ENCODE data around the gene UNC13D.

The UNC13D gene

GRCh38 chr17:75823257-75824041 is 20.8 kb downstream of the UNC13D start:
- no peak for TF ChIP-seq GATA2 (IDR thresholded peaks at IDR 0.05; ENCODE audit: low read depth, low read length)

- no peak for TF ChIP-seq GATA3 (IDR thresholded peaks at IDR 0.05; ENCODE audit: low read depth, low read length)
- no peak for TF ChIP-seq GATA2 (IDR thresholded peaks at IDR 0.05; ENCODE audit: low read depth, low read length)
Measured at GRCh38 chr17:75822800-75823166, 21.4 kb downstream of the UNC13D start.

- TF ChIP-seq GATA3 (IDR thresholded peaks at IDR 0.05; ENCODE audit: low read depth, low read length) (no peak), GATA2 (IDR thresholded peaks at IDR 0.05; ENCODE audit: low read depth, low read length) (no peak)
Measured at GRCh38 chr17:75822119-75822799, 21.9 kb downstream of the UNC13D start.

GRCh38 chr17:75821552-75821951 is 22.7 kb downstream of the UNC13D start:
- TF ChIP-seq GATA2 (IDR thresholded peaks at IDR 0.05; ENCODE audit: low read depth, low read length), result no peak
- no peak for TF ChIP-seq GATA3 (IDR thresholded peaks at IDR 0.05; ENCODE audit: low read depth, low read length)

- TF ChIP-seq GATA2 (IDR thresholded peaks at IDR 0.05; ENCODE audit: low read depth, low read length) (no peak), GATA3 (IDR thresholded peaks at IDR 0.05; ENCODE audit: low read depth, low read length) (no peak)
Measured at GRCh38 chr17:75820094-75821080, 23.8 kb downstream of the UNC13D start.

- TF ChIP-seq GATA2 (IDR thresholded peaks at IDR 0.05; ENCODE audit: low read depth, low read length), result no peak
Measured at GRCh38 chr17:75819678-75820077, 24.5 kb downstream of the UNC13D start.

GRCh38 chr17:75819116-75819515 is 25.1 kb downstream of the UNC13D start:
- TF ChIP-seq GATA3 (IDR thresholded peaks at IDR 0.05; ENCODE audit: low read depth, low read length) (no peak), GATA2 (IDR thresholded peaks at IDR 0.05; ENCODE audit: low read depth, low read length) (no peak)

GRCh38 chr17:75818326-75818885 is 25.8 kb downstream of the UNC13D start:
- no peak for TF ChIP-seq GATA3 (IDR thresholded peaks at IDR 0.05; ENCODE audit: low read depth, low read length)
- TF ChIP-seq GATA2 (IDR thresholded peaks at IDR 0.05; ENCODE audit: low read depth, low read length), result no peak

- TF ChIP-seq GATA3 (IDR thresholded peaks at IDR 0.05; ENCODE audit: low read depth, low read length), result no peak
- TF ChIP-seq GATA2 (IDR thresholded peaks at IDR 0.05; ENCODE audit: low read depth, low read length), result no peak
Measured at GRCh38 chr17:75817571-75817970, 26.6 kb downstream of the UNC13D start.

GRCh38 chr17:75816693-75817092 is 27.5 kb downstream of the UNC13D start:
- TF ChIP-seq GATA3 (IDR thresholded peaks at IDR 0.05; ENCODE audit: low read depth, low read length) (no peak), GATA2 (IDR thresholded peaks at IDR 0.05; ENCODE audit: low read depth, low read length) (no peak)

GRCh38 chr17:75815399-75815798 is 28.8 kb downstream of the UNC13D start:
- TF ChIP-seq GATA3 (IDR thresholded peaks at IDR 0.05; ENCODE audit: low read depth, low read length) (no peak), GATA2 (IDR thresholded peaks at IDR 0.05; ENCODE audit: low read depth, low read length) (no peak)

- TF ChIP-seq GATA2 (IDR thresholded peaks at IDR 0.05; ENCODE audit: low read depth, low read length) (no peak), GATA3 (IDR thresholded peaks at IDR 0.05; ENCODE audit: low read depth, low read length) (no peak)
Measured at GRCh38 chr17:75814900-75815373, 29.3 kb downstream of the UNC13D start.

- TF ChIP-seq GATA3 (IDR thresholded peaks at IDR 0.05; ENCODE audit: low read depth, low read length) (no peak), GATA2 (IDR thresholded peaks at IDR 0.05; ENCODE audit: low read depth, low read length) (no peak)
Measured at GRCh38 chr17:75814021-75814395, 30.2 kb downstream of the UNC13D start.
